Common myeloid progenitor, CD34-positive (primary cell): ENCODE results near the gene CACNA1S.

Experiments
- CTCF ChIA-PET: fragments of 350-600 bp; sonication (Branson Sonifier 250); formaldehyde crosslinking; loops from one replicate; lab custom pipeline; 2021; ENCODE audit warnings: antibody characterized with exemption; lab: Charles Lee
- POLR2A ChIA-PET: fragments of 350-600 bp; sonication (Branson Sonifier 250); formaldehyde crosslinking; loops from one replicate; lab custom pipeline; 2021; ENCODE audit warnings: antibody characterized with exemption; lab: Charles Lee
- DNase-seq, 3 donors: peaks; one replicate each; pipeline versions ENCODE4 v3.0.0 to v3.0.0-alpha.2; 2013
- H3K27ac ChIP-seq, 2 experiments: 1 replicate in 1 of 2; 2 replicates in 1 of 2; pipeline ENCODE4 v1.7.0; 2013; ENCODE audit warnings: inconsistent platforms in 2 of 2, low read length in 2 of 2, mild to moderate bottlenecking in 2 of 2, low read depth in 1 of 2, moderate library complexity in 1 of 2; ENCODE audit not compliant: severe bottlenecking in 2 of 2, insufficient read depth in 1 of 2, poor library complexity in 1 of 2
- H3K27me3 ChIP-seq, 5 experiments: replicated peaks in 2 of 5; 1 replicate in 3 of 5; 2 replicates in 2 of 5; pipeline versions ENCODE4 v1.6.1 to v1.7.0; 2013; ENCODE audit warnings: low read length in 4 of 5, mild to moderate bottlenecking in 2 of 5, moderate library complexity in 2 of 5, inconsistent platforms in 1 of 5; ENCODE audit not compliant: insufficient read depth in 5 of 5, control insufficient read depth in 4 of 5
- H3K36me3 ChIP-seq, 4 experiments: 1 replicate in 2 of 4; 2 replicates in 2 of 4; pipeline versions ENCODE4 v1.6.1 to v1.7.0; 2013; ENCODE audit warnings: low read length in 3 of 4, control low read depth in 1 of 4, mild to moderate bottlenecking in 1 of 4; ENCODE audit not compliant: control insufficient read depth in 4 of 4, insufficient read depth in 4 of 4
- H3K4me1 ChIP-seq, 4 experiments: 1 replicate in 3 of 4; 2 replicates in 1 of 4; pipeline versions ENCODE4 v1.6.1 to v1.7.1; 2013; ENCODE audit warnings: low read length in 3 of 4, mild to moderate bottlenecking in 3 of 4, control low read depth in 1 of 4, inconsistent platforms in 1 of 4, moderate library complexity in 1 of 4; ENCODE audit not compliant: control insufficient read depth in 4 of 4, insufficient read depth in 4 of 4; ENCODE audit errors: control extremely low read depth in 1 of 4
- H3K4me3 ChIP-seq, 7 experiments: 1 replicate in 4 of 7; 2 replicates in 3 of 7; pipeline versions ENCODE4 v1.5.1 to v1.7.0; 2013; ENCODE audit warnings: mild to moderate bottlenecking in 7 of 7, low read length in 6 of 7, moderate library complexity in 6 of 7, inconsistent platforms in 2 of 7, low read depth in 2 of 7, control low read depth in 1 of 7; ENCODE audit not compliant: insufficient read depth in 4 of 7, control insufficient read depth in 1 of 7; ENCODE audit errors: extremely low read depth in 1 of 7
- H3K9me3 ChIP-seq, 5 experiments: 1 replicate in 4 of 5; 2 replicates in 1 of 5; pipeline versions ENCODE4 v1.6.1 to v1.7.1; 2013; ENCODE audit warnings: low read length in 4 of 5, mild to moderate bottlenecking in 2 of 5, inconsistent platforms in 1 of 5, low read depth in 1 of 5, moderate library complexity in 1 of 5; ENCODE audit not compliant: control insufficient read depth in 4 of 5, insufficient read depth in 2 of 5; ENCODE audit errors: control extremely low read depth in 1 of 5
- WGBS: methylation state at CpG from one replicate; pipeline ENCODE4 v1.1.5; 2013; ENCODE audit not compliant: insufficient coverage; 5-methylcytosine and 5-hydroxymethylcytosine counted together

The CACNA1S gene

DNA sequence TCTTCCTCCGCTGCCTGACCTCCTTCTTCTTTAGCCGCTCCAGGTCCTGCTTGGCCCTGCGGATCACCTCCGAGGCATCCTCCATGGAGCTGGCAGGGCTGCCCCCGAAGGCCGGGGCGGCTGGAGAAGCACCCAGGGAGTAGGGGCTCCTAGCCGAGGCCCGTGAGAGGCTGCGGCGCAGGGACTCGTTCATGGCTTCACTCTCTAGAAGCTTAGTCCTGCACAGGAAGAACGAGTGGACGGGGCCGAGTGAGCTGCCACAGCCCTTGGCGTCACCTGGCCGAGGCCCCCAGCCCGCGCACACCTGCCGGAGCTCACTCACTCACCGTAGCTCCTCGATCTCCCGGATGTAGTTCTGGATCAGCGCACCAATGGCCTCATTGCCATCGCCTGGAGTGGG is 111.8 kb downstream of the CACNA1S start:
- Histone ChIP-seq H3K4me1 (no peaks in the 10 kb centered on the region), H3K36me3 (peaks cover 11 to 71% (median 42%) of the 10 kb centered on the region in 4 experiments), H3K27me3 (no peaks in the 10 kb centered on the region), H3K27ac (no peak overlapping the region), H3K4me3 (no peak overlapping the region), H3K9me3 (no peaks in the 10 kb centered on the region)
- ChIA-PET CTCF (interaction anchor here (1.1 to 3.0 kb wide), 2 partner anchors 19 to 42 kb away, joined by 3 to 10 read pairs; no protein-coding TSS in a partner anchor), POLR2A (no interaction called here)
- DNase-seq = no peak
- 98% methylated on average over 21 of the region's 25 CpGs for WGBS

DNA sequence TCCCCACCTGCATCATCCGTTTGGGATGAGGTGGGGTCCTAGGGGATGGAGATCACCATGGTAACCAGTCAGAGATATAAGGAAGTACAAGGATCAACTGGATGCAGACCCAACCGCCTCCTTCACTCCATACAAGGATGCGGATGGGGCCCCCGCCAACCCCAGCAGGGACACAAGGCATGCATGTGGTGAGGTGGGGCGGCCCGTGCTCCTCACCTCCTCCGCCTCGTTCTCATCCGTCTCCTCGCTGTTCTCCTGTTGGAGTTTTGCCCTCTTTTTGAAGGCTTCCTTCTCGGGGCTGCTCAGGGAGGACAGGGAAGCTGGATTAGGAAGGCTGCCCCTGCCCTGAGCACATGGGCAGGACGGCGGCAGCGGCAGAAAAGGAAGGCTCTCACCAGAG is 112.6 kb downstream of the CACNA1S start:
- peaks cover 11 to 66% (median 41%) of the 10 kb centered on the region in 4 experiments for H3K36me3 ChIP-seq
- no peaks in the 10 kb centered on the region for H3K27me3 ChIP-seq
- no peak overlapping the region for H3K4me3 ChIP-seq
- no peaks in the 10 kb centered on the region for H3K4me1 ChIP-seq
- ChIA-PET CTCF (interaction anchor here (1.1 to 3.0 kb wide), 3 partner anchors 16 to 43 kb away, joined by 3 to 10 read pairs (median 3); no protein-coding TSS in a partner anchor), POLR2A (no interaction called here)
- WGBS = 98% methylated on average over 13 of the region's 14 CpGs
- DNase-seq = no peak
- no peak overlapping the region for H3K27ac ChIP-seq
- no peaks in the 10 kb centered on the region for H3K9me3 ChIP-seq

DNA sequence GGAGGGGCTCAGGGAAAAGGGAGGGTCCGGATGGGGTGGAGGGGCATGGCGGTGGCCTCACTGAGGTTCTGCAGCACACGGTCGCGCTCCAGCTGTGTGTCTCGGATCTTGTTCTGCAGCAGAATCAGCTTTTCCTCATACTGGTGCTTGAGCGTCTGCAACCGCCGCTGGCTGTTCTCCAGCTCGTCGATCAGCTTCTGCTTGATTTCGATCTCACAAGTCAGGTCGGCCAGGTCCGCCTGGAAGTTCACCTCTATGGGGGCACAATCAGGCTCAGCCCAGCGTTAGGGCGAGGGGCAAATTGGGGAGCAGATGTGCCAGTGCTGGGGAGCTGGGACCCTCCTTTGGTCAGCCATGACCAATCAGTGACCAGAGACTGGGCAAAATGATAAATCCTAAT is 113.9 kb downstream of the CACNA1S start:
- H3K36me3 ChIP-seq = peaks cover 7 to 62% (median 39%) of the 10 kb centered on the region in 4 experiments
- POLR2A ChIA-PET = no interaction called here
- H3K27ac ChIP-seq = no peak overlapping the region
- no peaks in the 10 kb centered on the region for H3K27me3 ChIP-seq
- CTCF ChIA-PET = interaction anchor here (0.7 to 1.3 kb wide), 3 partner anchors 17 to 28 kb away, joined by 3 to 5 read pairs (median 3); no protein-coding TSS in a partner anchor
- peaks cover 0 to 2% (median 0%) of the 10 kb centered on the region in 4 experiments for H3K4me1 ChIP-seq
- 99% methylated on average over 13 of the region's 16 CpGs for WGBS
- no peaks in the 10 kb centered on the region for H3K9me3 ChIP-seq
- DNase-seq = no peak
- no peak overlapping the region for H3K4me3 ChIP-seq

DNA sequence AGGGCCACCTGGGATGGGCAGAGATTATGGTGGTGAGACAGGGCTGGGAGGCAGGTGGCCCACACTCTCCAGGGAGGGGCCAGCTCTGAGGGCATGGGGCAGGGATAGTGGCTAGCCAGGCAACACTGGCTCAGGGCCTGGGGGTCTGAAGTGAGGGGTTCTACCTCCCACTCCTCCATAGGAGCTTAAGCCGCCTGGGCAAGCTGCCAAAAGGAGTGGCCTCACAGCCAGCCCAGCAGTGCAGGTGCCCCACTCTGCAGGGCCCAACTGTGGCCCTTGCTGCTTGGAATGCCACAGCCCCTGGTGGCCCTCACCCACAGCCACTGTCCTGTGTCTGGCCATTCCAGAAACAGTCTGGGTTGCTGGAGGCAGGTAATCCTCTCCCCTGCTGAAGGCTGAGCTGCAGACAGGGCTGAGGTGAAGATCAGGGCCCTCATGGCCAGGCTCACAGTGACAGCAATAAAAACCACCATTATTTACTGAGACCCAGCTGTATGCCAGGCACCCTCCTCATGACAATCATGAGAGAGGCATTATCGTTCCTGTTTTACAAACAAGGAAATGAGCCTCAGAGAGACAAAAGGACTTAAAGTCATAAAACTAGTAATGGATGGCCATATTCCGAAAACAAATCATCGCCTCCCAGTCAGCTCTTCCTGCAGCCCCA is 119.7 kb downstream of the CACNA1S start:
- Histone ChIP-seq H3K4me3 (no peak overlapping the region), H3K36me3 (peaks cover 6 to 73% (median 45%) of the 10 kb centered on the region in 4 experiments), H3K9me3 (no peaks in the 10 kb centered on the region), H3K4me1 (peaks cover 0 to 11% (median 0%) of the 10 kb centered on the region in 4 experiments), H3K27me3 (no peaks in the 10 kb centered on the region), H3K27ac (no peak overlapping the region)
- 100% methylated on average over 2 of the region's 4 CpGs for WGBS
- ChIA-PET CTCF (interaction anchor here (1.0 to 2.4 kb wide), 9 partner anchors 10 to 53 kb away, joined by 3 to 7 read pairs (median 4); no protein-coding TSS in a partner anchor), POLR2A (no interaction called here)
- no peak for DNase-seq

DNA sequence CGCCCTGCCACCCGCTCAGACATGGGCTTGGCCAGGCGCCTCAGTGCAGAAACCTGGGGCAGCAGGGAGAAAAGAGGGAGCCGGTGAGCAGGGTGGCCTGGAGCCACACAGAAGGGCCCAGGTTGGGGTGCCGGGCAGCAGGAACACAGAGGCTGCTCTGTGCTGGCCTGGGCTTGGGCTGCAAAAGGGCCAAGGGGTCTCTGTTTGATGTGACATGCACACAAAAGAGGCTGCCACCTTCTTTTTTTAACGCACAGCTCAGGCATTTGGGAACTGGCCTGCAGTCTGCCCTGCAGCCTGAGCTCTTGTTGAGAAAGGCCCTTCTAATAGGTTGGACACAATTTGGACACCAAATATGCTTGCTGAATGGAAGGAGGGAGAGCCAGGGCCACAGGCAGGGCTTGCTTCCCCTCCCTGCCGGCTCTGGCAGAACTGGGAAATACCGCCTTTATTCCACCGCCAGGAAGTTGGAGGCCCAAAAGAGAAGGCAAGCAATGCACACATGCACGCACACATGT is 121.1 kb downstream of the CACNA1S start:
- Histone ChIP-seq H3K27me3 (no peaks in the 10 kb centered on the region), H3K4me1 (peaks cover 0 to 11% (median 0%) of the 10 kb centered on the region in 4 experiments), H3K9me3 (no peaks in the 10 kb centered on the region), H3K27ac (no peak overlapping the region), H3K36me3 (peaks cover 4 to 81% (median 48%) of the 10 kb centered on the region in 4 experiments), H3K4me3 (no peak overlapping the region)
- no peak for DNase-seq
- ChIA-PET POLR2A (no interaction called here), CTCF (interaction anchor here (1.0 to 2.4 kb wide), 4 partner anchors 9 to 34 kb away, joined by 4 to 7 read pairs (median 6); no protein-coding TSS in a partner anchor)
- WGBS = 100% methylated on average over 10 of the region's 10 CpGs

DNA sequence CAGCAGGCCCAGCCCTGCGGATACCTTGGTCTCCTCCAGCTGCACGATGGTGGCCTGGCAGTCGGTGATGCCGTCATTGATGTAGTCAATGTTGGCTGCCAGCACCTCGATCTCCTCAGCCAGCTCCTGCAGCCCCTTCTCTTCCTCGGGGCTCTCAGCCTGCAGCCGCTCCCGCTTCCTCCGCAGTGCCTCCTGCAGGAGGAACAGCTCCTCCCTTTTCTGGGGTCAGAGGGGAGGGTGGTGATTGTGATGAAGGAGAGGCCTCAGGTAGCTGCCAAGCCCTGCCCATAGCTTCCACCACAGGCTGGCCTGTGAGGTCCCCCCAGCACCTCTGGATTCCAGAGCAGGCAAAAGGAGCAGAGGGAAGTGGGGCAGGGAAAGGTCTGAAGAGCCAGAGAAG is 122.1 kb downstream of the CACNA1S start:
- H3K27ac ChIP-seq = no peak overlapping the region
- ChIA-PET POLR2A (no interaction called here), CTCF (interaction anchor here (1.4 to 2.6 kb wide), 7 partner anchors 11 to 45 kb away, joined by 3 to 14 read pairs (median 6); no protein-coding TSS in a partner anchor)

More for the DNA sequence above, 122.1 kb downstream of the CACNA1S start:
- WGBS = 97% methylated on average over 9 of the region's 9 CpGs
- peaks cover 0 to 11% (median 0%) of the 10 kb centered on the region in 4 experiments for H3K4me1 ChIP-seq
- no peak overlapping the region for H3K4me3 ChIP-seq
- no peaks in the 10 kb centered on the region for H3K9me3 ChIP-seq
- peaks cover 2 to 74% (median 45%) of the 10 kb centered on the region in 4 experiments for H3K36me3 ChIP-seq
- H3K27me3 ChIP-seq = no peaks in the 10 kb centered on the region
- DNase-seq = no peak
